ENCODE measurements around the gene UNC13B. TPM values are rescaled to one million over a fixed set of nuclear protein-coding genes. Genes with fewer than 3 reads are reported as not detected.

UNC13B gene
- total RNA-seq, 1 experiment from 2014 or later, result 49.3 TPM

DNA sequence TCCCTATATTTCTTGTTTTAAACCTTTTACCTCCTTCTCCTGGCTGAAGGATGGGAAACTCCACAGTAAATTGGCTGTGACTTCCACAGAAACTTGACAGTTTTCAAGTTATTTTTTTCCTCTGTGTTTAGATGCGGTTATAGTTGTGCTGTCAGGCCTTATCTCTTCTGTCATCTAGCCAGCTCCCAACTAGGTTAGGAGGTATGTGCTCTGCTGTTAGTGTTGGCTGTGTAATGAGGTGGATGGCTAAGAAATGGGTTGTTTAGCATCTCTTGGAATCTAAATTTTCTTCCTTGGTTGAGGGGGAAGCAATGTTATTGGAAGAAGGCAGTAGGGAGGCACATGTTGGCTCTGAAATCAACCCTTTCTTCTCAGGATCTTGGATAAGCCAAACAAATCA lies 178.2 kb downstream of the UNC13B start:
- H3K4me1 Mint-ChIP-seq, result peaks cover 9% of the 10 kb centered on the region
- H3K4me3 Mint-ChIP-seq, result no peak overlapping the region
- CTCF ChIA-PET, result no interaction called here
- no peaks in the 10 kb centered on the region for H3K36me3 Mint-ChIP-seq
- TF ChIP-seq ZNF263 (CRISPR knock-in tag; IDR thresholded peaks at IDR 0.05; ENCODE audit: low read depth) (no peak), IRF2 (CRISPR knock-in tag; IDR thresholded peaks at IDR 0.05; ENCODE audit: borderline replicate concordance, low read depth) (no peak), ZNF138 (CRISPR knock-in tag; conservative IDR thresholded peaks at IDR 0.05) (no peak), FOXP1 (CRISPR knock-in tag; IDR thresholded peaks at IDR 0.05; ENCODE audit: borderline replicate concordance) (no peak), ZNF232 (CRISPR knock-in tag; IDR thresholded peaks at IDR 0.05) (no peak)
- TF ChIP-seq, protein P1, sequence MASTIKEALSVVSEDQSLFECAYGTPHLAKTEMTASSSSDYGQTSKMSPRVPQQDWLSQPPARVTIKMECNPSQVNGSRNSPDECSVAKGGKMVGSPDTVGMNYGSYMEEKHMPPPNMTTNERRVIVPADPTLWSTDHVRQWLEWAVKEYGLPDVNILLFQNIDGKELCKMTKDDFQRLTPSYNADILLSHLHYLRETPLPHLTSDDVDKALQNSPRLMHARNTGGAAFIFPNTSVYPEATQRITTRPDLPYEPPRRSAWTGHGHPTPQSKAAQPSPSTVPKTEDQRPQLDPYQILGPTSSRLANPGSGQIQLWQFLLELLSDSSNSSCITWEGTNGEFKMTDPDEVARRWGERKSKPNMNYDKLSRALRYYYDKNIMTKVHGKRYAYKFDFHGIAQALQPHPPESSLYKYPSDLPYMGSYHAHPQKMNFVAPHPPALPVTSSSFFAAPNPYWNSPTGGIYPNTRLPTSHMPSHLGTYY (CRISPR knock-in tag; IDR thresholded peaks at IDR 0.05), result no peak
- DNase-seq (ENCODE audit: low spot score), result no peak
- no peaks in the 10 kb centered on the region for H3K9me3 Mint-ChIP-seq
- POLR2A ChIA-PET, result no interaction called here
- ATAC-seq, result no peak
- no peak overlapping the region for H3K27ac Mint-ChIP-seq
- no peaks in the 10 kb centered on the region for H3K27me3 Mint-ChIP-seq (ENCODE audit: low read depth)

DNA sequence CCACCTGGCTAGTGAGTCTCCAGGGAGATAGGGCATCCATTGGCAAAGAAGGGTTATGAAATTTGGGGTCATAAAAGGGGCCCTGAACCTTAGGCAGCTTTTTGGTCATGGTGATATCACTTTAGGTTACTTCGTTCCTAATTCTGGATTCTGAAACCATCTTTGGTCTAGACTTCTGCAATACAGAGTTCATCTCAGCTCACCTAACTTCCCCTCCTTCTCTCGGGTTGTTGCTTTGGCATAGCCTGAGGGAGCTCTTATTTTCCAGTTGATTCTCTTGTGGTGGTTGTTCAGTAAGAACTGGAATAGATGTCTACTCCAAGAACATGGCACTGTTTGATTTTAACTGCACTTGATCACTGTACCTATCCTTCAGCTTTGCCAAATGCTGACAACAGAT lies 179.2 kb downstream of the UNC13B start:
- ChIA-PET POLR2A (interaction anchor here (0.6 kb wide), 1 partner anchor 61 kb away, joined by 3 read pairs; no protein-coding TSS in a partner anchor), CTCF (interaction anchor here (0.6 to 1.9 kb wide), 5 partner anchors 44 to 225 kb away, joined by 3 to 9 read pairs (median 4); partner anchors contain the start of gene ATOSB)
- Mint-ChIP-seq H3K36me3 (no peaks in the 10 kb centered on the region), H3K9me3 (no peaks in the 10 kb centered on the region), H3K4me1 (peaks cover 9% of the 10 kb centered on the region), H3K27ac (no peak overlapping the region), H3K27me3 (ENCODE audit: low read depth) (no peaks in the 10 kb centered on the region), H3K4me3 (no peak overlapping the region)
- ATAC-seq (no peak), DNase-seq (ENCODE audit: low spot score) (no peak)
- no peak for TF ChIP-seq ELF4 (CRISPR knock-in tag; IDR thresholded peaks at IDR 0.05; ENCODE audit: low read depth)

DNA sequence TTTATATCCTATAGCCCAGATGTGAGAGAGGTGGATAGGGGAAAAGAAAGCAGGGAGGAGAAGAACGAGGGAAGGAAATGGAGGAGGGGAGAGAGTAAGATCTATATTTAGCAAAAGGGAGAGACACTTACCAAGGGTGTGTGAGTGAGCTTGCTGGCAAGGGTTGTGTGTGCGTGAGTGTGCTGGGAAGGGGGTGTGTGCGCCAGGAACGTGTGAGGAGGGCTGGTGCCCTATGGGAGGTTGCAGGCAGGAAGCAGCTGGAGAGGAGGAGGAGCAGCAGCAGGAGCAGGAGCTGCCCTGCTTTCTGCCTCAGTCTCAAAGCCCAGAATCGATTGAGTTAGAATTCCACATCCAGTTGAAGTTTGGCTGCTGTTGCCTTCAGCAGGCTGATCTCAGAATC lies 179.8 kb downstream of the UNC13B start:
- Mint-ChIP-seq H3K27me3 (ENCODE audit: low read depth) (no peaks in the 10 kb centered on the region), H3K9me3 (no peaks in the 10 kb centered on the region), H3K4me1 (peaks cover 9% of the 10 kb centered on the region), H3K4me3 (no peak overlapping the region), H3K36me3 (no peaks in the 10 kb centered on the region), H3K27ac (no peak overlapping the region)
- peak; percentile 91 for ATAC-seq
- DNase-seq (ENCODE audit: low spot score), result peak; percentile 17
- TF ChIP-seq, protein P2, sequence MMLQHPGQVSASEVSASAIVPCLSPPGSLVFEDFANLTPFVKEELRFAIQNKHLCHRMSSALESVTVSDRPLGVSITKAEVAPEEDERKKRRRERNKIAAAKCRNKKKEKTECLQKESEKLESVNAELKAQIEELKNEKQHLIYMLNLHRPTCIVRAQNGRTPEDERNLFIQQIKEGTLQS (CRISPR knock-in tag; conservative IDR thresholded peaks at IDR 0.05), result no peak
- TF ChIP-seq NR1H2 (CRISPR knock-in tag; IDR thresholded peaks at IDR 0.05) (no peak), KAT7 (CRISPR knock-in tag; IDR thresholded peaks at IDR 0.05; ENCODE audit: borderline replicate concordance) (no peak), FOXJ3 (CRISPR knock-in tag; IDR thresholded peaks at IDR 0.05; ENCODE audit: borderline replicate concordance) (no peak), TP53 (CRISPR knock-in tag; IDR thresholded peaks at IDR 0.05) (no peak), NFYB (CRISPR knock-in tag; conservative IDR thresholded peaks at IDR 0.05; ENCODE audit: low read depth) (no peak), CBFB (CRISPR knock-in tag; IDR thresholded peaks at IDR 0.05; ENCODE audit: low read depth) (no peak), JUN (CRISPR knock-in tag; IDR thresholded peaks at IDR 0.05) (no peak), PRRX2 (CRISPR knock-in tag; IDR thresholded peaks at IDR 0.05) (no peak), RORB (CRISPR knock-in tag; IDR thresholded peaks at IDR 0.05) (no peak)
- TF ChIP-seq, protein P3, sequence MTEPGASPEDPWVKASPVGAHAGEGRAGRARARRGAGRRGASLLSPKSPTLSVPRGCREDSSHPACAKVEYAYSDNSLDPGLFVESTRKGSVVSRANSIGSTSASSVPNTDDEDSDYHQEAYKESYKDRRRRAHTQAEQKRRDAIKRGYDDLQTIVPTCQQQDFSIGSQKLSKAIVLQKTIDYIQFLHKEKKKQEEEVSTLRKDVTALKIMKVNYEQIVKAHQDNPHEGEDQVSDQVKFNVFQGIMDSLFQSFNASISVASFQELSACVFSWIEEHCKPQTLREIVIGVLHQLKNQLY (CRISPR knock-in tag; IDR thresholded peaks at IDR 0.05), result no peak
- TF ChIP-seq, protein P4, sequence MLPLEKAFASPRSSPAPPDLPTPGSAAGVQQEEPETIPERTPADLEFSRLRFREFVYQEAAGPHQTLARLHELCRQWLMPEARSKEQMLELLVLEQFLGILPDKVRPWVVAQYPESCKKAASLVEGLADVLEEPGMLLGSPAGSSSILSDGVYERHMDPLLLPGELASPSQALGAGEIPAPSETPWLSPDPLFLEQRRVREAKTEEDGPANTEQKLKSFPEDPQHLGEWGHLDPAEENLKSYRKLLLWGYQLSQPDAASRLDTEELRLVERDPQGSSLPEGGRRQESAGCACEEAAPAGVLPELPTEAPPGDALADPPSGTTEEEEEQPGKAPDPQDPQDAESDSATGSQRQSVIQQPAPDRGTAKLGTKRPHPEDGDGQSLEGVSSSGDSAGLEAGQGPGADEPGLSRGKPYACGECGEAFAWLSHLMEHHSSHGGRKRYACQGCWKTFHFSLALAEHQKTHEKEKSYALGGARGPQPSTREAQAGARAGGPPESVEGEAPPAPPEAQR (CRISPR knock-in tag; IDR thresholded peaks at IDR 0.05), result no peak
- TF ChIP-seq, protein P5, sequence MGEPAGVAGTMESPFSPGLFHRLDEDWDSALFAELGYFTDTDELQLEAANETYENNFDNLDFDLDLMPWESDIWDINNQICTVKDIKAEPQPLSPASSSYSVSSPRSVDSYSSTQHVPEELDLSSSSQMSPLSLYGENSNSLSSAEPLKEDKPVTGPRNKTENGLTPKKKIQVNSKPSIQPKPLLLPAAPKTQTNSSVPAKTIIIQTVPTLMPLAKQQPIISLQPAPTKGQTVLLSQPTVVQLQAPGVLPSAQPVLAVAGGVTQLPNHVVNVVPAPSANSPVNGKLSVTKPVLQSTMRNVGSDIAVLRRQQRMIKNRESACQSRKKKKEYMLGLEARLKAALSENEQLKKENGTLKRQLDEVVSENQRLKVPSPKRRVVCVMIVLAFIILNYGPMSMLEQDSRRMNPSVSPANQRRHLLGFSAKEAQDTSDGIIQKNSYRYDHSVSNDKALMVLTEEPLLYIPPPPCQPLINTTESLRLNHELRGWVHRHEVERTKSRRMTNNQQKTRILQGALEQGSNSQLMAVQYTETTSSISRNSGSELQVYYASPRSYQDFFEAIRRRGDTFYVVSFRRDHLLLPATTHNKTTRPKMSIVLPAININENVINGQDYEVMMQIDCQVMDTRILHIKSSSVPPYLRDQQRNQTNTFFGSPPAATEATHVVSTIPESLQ (CRISPR knock-in tag; IDR thresholded peaks at IDR 0.05), result no peak
- TF ChIP-seq, protein P6, sequence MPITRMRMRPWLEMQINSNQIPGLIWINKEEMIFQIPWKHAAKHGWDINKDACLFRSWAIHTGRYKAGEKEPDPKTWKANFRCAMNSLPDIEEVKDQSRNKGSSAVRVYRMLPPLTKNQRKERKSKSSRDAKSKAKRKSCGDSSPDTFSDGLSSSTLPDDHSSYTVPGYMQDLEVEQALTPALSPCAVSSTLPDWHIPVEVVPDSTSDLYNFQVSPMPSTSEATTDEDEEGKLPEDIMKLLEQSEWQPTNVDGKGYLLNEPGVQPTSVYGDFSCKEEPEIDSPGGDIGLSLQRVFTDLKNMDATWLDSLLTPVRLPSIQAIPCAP (CRISPR knock-in tag; IDR thresholded peaks at IDR 0.05), result no peak
- TF ChIP-seq, protein P7, sequence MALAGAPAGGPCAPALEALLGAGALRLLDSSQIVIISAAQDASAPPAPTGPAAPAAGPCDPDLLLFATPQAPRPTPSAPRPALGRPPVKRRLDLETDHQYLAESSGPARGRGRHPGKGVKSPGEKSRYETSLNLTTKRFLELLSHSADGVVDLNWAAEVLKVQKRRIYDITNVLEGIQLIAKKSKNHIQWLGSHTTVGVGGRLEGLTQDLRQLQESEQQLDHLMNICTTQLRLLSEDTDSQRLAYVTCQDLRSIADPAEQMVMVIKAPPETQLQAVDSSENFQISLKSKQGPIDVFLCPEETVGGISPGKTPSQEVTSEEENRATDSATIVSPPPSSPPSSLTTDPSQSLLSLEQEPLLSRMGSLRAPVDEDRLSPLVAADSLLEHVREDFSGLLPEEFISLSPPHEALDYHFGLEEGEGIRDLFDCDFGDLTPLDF (CRISPR knock-in tag; IDR thresholded peaks at IDR 0.05), result no peak
- TF ChIP-seq, protein P8, sequence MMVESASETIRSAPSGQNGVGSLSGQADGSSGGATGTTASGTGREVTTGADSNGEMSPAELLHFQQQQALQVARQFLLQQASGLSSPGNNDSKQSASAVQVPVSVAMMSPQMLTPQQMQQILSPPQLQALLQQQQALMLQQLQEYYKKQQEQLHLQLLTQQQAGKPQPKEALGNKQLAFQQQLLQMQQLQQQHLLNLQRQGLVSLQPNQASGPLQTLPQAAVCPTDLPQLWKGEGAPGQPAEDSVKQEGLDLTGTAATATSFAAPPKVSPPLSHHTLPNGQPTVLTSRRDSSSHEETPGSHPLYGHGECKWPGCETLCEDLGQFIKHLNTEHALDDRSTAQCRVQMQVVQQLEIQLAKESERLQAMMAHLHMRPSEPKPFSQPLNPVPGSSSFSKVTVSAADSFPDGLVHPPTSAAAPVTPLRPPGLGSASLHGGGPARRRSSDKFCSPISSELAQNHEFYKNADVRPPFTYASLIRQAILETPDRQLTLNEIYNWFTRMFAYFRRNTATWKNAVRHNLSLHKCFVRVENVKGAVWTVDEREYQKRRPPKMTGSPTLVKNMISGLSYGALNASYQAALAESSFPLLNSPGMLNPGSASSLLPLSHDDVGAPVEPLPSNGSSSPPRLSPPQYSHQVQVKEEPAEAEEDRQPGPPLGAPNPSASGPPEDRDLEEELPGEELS (CRISPR knock-in tag; IDR thresholded peaks at IDR 0.05), result no peak
- CTCF ChIA-PET, result interaction anchor here (0.9 to 1.9 kb wide), 4 partner anchors 43 to 225 kb away, joined by 3 to 9 read pairs (median 6); partner anchors contain the start of gene ATOSB
- POLR2A ChIA-PET, result interaction anchor here (0.6 kb wide), 1 partner anchor 61 kb away, joined by 3 read pairs; no protein-coding TSS in a partner anchor
